Sigmoid colon (tissue), 4 donors: Measurements from ENCODE around the gene ATP5IF1.

Source experiments
- CTCF ChIP-seq, 4 experiments: fragments of 450-650 bp in 3 of 4; fragments of 200-600 bp in 1 of 4; IDR thresholded peaks; one replicate each; pipeline ENCODE4 v1.5.1; 2016 to 2019; ENCODE audit warnings: antibody characterized with exemption in 4 of 4, mild to moderate bottlenecking in 3 of 4, moderate library complexity in 2 of 4
- EP300 ChIP-seq, 4 donors: sonication (generic); formaldehyde crosslinking; IDR thresholded peaks; one replicate each; pipeline ENCODE4 v1.6.1; 2017; ENCODE audit warnings: antibody characterized with exemption in 4 of 4
- POLR2A ChIP-seq, 2 donors: fragments of 450-650 bp; IDR thresholded peaks; one replicate each; pipeline ENCODE4 v1.6.1; 2016; ENCODE audit warnings: antibody characterized with exemption in 2 of 2, mild to moderate bottlenecking in 2 of 2, moderate library complexity in 2 of 2
- POLR2AphosphoS5 ChIP-seq, 4 donors: sonication (generic); formaldehyde crosslinking; IDR thresholded peaks; one replicate each; pipeline ENCODE4 v1.6.1; 2017; ENCODE audit warnings: antibody characterized with exemption in 4 of 4

- TF ChIP-seq POLR2AphosphoS5 (IDR thresholded peaks at IDR 0.05) (no peak), POLR2A (IDR thresholded peaks at IDR 0.05) (no peak), CTCF (IDR thresholded peaks at IDR 0.05) (no peak), EP300 (IDR thresholded peaks at IDR 0.05) (no peak)
These were observed 35.6 kb upstream of the ATP5IF1 start for GRCh38 chr1:28200234-28200873.
